D721Med (cell line): ENCODE measurements around the gene SNORC.
"Not testable (repeated sequence)": the region's sequence is repeated elsewhere in the genome, so short reads cannot be mapped to it uniquely, and the experiment has no call there.

Experiments used
- DNase-seq: peaks from one replicate; pipeline ENCODE4 v3.0.0; 2011; ENCODE audit warnings: low spot score; ENCODE audit not compliant: insufficient read length
- FAIRE-seq: peaks from 2 replicates; lab custom pipeline; 2011; peaks lifted over from hg19 to GRCh38; lab: Jason Lieb, UNC
- TF ChIP-seq, protein P1 (sequence below): IDR thresholded peaks from 2 replicates; pipeline ENCODE4 v1.5.1; 2012; ENCODE audit warnings: mild to moderate bottlenecking, control low read depth; ENCODE audit not compliant: insufficient read depth; ENCODE audit errors: missing control alignments

SNORC gene

DNA sequence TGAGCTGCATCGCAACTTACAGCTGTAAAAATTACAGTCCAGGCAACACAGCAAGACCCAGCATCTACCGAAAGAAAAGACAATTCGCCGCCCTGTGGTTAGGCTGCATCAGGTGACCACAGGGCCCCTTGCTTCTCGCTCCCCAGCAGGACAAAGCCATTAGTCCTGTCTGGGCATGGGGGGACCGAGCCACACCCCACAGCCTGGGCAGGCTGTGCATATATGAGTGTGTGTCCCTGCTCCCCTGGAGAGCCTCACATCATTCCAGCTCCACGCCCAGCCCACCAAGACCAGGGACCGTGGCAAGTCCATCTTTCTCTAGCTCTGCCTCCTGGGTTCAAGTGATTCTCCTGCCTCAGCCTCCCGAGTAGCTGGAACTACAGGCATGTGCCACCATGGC lies 33.9 kb downstream of the SNORC start:
- FAIRE-seq (no peak), DNase-seq (no peak)
- TF ChIP-seq, protein P1, sequence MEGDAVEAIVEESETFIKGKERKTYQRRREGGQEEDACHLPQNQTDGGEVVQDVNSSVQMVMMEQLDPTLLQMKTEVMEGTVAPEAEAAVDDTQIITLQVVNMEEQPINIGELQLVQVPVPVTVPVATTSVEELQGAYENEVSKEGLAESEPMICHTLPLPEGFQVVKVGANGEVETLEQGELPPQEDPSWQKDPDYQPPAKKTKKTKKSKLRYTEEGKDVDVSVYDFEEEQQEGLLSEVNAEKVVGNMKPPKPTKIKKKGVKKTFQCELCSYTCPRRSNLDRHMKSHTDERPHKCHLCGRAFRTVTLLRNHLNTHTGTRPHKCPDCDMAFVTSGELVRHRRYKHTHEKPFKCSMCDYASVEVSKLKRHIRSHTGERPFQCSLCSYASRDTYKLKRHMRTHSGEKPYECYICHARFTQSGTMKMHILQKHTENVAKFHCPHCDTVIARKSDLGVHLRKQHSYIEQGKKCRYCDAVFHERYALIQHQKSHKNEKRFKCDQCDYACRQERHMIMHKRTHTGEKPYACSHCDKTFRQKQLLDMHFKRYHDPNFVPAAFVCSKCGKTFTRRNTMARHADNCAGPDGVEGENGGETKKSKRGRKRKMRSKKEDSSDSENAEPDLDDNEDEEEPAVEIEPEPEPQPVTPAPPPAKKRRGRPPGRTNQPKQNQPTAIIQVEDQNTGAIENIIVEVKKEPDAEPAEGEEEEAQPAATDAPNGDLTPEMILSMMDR: no peak

DNA sequence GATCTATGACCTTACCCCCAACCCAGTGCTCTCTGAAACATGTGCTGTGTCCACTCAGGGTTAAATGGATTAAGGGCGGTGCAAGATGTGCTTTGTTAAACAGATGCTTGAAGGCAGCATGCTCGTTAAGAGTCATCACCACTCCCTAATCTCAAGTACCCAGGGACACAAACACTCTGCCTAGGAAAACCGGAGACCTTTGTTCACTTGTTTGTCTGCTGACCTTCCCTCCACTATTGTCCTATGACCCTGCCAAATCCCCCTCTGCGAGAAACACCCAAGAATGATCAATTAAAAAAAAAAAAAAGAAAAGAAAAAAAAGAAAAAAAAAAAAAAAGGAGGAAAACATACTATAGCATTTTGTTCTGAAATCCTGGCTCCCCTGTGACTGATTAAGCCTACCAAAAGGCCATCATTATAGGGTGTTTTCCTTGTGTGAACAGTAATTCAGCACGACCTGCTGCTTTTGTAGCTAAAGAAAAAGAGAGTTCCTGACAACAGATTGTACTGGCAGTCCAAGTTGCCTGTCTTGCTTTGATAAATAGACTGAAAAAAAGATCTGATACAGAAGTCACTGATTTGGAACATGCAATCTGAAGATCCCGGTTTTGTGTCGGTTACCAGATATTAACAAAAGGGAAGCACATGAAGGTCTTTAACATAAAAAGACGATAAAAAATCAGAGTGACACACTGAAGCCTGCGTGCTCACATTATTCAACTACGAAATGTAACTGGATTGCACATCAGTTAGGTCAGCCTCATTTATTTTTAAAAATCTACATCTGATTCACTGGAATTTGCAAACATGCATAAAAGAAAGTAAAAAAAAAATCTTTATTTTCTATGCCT lies 37.0 kb downstream of the SNORC start:
- FAIRE-seq, DNase-seq: not testable (repeated sequence)

DNA sequence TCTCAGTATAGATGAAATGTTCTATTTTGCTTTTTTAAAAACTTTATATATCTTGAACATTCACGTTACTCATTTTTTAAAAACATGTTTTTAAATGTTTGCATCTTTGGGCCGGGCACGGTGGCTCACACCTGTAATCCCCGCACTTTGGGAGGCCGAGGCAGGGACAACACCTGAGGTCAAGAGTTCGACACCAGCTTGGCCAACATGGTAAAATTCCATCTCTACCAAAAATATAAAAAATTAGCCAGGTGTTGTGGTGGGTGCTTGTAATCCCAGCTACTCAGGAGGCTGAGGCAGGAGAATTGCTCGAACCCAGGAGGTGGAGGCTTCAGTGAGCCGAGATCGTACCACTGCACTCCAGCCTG lies 37.6 kb downstream of the SNORC start:
- DNase-seq, FAIRE-seq: not testable (repeated sequence)

DNA sequence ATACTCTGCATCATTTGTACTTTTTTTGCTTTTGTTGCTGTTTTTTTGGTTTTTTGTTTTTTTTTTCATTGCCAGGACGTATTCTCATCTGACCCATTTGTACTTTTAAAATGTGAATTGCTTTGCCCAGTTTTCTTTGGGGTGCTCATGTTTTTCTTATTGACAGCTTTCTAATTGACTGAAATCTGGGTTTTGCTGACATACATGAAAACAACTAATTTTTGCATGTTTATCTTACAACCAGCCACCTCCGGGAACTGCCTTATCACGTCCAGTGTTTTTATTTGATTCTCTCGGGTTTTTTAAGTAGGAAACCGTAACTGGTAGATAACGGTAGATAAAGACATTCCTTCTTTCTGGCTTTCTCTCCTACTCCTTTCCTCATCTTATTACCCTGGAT lies 38.6 kb downstream of the SNORC start:
- DNase-seq (no peak), FAIRE-seq (no peak)
- TF ChIP-seq, protein P1: no peak

DNA sequence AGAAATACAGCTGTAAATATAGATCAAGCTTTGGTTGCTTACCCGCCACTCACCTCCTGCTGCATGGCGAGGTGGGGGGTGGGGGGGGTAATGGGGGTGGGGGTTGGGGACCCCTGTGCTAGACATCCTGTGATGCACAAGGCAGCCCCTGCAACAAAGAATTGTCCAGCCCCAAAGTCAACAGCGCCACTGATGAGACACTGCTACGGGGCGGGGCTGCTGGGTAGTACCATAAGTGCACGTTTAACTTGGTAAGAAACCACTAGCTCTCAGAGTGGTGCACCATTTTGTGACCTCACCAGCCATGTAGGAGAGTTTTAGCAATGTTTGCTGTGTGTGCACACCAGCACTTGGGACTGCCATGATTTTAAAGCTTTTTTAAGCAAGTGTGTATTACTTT lies 40.3 kb downstream of the SNORC start:
- DNase-seq (no peak), FAIRE-seq (no peak)
- TF ChIP-seq, protein P1: no peak

DNA sequence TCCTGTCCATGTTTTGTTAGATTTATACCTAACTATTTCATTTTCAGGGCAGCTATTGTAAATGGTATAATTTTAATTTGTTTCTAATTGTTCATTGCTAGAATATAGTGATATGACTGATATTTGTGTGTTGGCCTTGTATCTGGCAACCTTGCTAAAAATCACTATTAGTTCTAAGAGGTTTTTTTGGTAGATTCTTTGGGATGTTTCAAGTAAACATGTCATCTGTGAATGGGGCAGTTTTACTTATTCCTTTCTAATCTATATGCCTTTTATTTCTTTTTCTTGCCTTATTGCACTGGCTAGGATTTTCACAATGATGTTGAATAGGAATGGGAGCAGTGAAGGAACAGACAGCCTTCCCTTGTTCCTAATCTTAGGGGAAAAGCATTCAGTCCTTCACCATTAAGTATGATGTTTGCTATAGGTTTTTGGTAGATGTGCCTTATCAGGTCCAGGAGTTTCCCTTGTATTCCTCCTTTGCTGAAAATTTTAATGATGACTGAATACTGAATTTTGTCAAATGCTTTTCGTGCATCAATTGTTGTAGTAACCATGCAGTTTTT lies 41.7 kb downstream of the SNORC start:
- FAIRE-seq (no peak), DNase-seq (no peak)
- TF ChIP-seq, protein P1: no peak

DNA sequence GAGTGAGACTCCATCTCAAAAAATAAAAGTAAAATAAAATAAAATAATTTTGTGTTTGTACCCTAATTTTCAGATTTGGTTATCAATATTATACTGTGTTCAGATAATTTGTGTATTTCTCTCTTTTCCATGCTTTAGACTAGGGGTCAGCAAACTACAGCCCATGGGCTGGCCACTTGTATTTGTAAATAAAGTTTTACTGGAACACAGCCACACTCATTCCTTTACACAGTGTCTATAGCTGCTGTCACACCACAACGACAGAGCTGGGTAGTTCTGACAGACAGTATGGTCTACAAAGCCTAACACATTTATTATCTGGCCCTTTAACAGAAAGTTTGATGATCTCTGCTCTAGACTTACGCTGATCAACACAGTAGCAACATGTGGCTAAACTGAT lies 43.8 kb downstream of the SNORC start:
- FAIRE-seq: no peak
- no peak for DNase-seq
- TF ChIP-seq, protein P1: no peak

DNA sequence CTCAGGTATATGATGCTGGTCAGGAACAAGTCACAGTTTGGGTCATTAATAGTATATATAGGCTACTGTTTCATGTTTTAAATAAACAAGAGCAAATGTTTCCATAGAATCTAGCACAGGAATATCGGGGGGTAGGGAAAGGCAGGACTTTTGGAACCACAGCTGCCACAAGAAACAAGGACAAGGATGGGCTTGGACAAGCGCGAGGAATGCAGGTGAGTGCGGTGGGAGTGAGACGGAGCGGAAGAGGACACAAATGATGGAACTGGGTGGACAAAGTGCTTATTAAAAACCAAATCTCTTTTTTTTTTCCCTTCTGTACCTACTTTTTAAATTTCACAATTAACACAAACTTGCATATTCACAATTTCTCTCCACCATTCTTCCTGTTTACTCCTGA lies 49.1 kb downstream of the SNORC start:
- no peak for FAIRE-seq
- no peak for DNase-seq

More for the DNA sequence above, 49.1 kb downstream of the SNORC start:
- TF ChIP-seq, protein P1: no peak
